GM12874 (cell line): ENCODE results near the gene CLTCL1.

Source experiments
- TF ChIP-seq, protein P1 (sequence below): IDR thresholded peaks from 2 replicates; pipeline ENCODE4 v1.5.1; 2011; ENCODE audit warnings: low read depth, mild to moderate bottlenecking, control low read depth, low read length, moderate library complexity; ENCODE audit not compliant: insufficient read depth

CLTCL1 gene

DNA sequence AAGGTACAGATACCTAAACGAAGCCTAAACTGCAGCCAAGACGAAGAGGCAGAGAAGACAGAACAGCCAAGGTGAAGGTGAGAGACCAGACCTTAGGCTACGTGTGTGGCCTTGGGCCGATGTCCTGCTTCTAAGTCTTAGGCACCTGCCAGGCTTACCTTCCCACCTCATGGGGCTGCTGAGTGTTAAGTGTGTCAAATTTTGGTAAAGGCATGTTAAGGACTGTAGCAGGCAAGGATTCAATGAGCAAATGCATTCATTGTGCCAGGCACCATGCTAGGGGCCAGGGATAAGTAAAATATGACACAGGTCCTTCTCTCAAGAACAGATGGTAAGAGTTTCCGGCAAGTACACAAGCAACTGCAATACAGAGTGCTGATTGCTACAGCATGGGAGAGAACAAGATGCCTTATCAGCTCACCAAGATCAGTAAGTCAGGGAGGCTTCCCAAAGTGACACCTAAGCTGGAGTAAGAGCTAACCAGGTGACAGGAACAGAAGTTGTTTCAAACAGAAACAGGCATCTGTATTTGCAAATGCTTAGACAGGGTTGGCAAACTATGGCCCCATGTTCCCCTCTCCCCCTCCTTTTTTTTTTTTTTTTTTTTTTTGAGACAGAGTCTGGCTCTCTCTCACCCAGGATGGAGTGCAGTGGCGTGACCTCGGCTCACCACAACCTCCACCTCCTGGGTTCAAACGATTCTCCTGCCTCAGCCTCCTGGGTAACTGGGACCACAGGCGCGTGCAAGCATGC is 46.7 kb downstream of the CLTCL1 start:
- TF ChIP-seq, protein P1, sequence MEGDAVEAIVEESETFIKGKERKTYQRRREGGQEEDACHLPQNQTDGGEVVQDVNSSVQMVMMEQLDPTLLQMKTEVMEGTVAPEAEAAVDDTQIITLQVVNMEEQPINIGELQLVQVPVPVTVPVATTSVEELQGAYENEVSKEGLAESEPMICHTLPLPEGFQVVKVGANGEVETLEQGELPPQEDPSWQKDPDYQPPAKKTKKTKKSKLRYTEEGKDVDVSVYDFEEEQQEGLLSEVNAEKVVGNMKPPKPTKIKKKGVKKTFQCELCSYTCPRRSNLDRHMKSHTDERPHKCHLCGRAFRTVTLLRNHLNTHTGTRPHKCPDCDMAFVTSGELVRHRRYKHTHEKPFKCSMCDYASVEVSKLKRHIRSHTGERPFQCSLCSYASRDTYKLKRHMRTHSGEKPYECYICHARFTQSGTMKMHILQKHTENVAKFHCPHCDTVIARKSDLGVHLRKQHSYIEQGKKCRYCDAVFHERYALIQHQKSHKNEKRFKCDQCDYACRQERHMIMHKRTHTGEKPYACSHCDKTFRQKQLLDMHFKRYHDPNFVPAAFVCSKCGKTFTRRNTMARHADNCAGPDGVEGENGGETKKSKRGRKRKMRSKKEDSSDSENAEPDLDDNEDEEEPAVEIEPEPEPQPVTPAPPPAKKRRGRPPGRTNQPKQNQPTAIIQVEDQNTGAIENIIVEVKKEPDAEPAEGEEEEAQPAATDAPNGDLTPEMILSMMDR, result no peak

- TF ChIP-seq, protein P1, result no peak
These were observed 48.8 kb downstream of the CLTCL1 start for GRCh38 chr22:19242699-19243098.

DNA sequence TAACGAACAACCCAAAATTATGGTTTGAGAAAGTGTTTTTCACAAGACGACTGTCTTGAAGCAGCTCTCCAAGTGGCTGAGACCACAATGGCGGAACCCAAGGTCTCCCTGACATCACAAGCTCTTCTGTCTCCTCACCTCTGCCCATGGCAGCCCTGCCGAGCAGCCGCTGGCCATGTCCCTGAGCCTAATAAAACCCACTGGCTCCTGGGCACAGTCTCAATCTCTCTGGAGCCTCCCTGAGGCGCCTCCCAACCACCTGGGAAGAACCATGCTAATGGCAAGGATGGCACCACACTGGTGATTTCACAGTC is 50.0 kb downstream of the CLTCL1 start:
- TF ChIP-seq, protein P1, result no peak

GRCh38 chr22:19240813-19241592 is 50.5 kb downstream of the CLTCL1 start:
- TF ChIP-seq, protein P1, result no peak

DNA sequence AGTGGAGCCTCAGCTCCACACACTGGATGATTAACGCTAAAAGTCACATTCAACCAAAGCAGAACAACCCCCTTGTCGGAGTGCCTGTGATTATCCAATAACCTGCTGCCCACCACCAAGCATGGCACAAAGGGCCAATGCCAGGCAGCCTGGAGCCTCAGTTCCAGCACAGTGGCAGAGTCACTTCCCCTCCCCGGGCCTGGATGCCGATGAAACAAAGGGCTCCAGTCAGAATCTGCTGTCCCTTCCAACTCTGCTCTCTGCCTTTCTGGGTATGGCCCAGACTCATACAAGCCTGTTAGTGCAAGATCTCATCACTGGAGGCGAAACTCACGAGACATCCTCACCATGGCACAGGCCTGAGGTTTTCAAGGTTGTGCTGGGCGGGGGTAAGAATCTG is 52.1 kb downstream of the CLTCL1 start:
- TF ChIP-seq, protein P1, result no peak

- TF ChIP-seq, protein P1, result no peak
These were observed 52.6 kb downstream of the CLTCL1 start for GRCh38 chr22:19238900-19239299.

- TF ChIP-seq, protein P1, result no peak
These were observed 55.6 kb downstream of the CLTCL1 start for GRCh38 chr22:19235874-19236273.
